GM12892 (cell line): ENCODE data around the gene OPA1.

Source experiments
- POLR2A ChIP-seq: IDR thresholded peaks from 2 replicates; pipeline ENCODE4 v1.6.1; 2011; ENCODE audit warnings: low read depth, low read length, control low read depth
- POLR2AphosphoS5 ChIP-seq: IDR thresholded peaks from 2 replicates; pipeline ENCODE4 v1.6.1; 2011; ENCODE audit warnings: low read depth, low read length, control low read depth
- TAF1 ChIP-seq: IDR thresholded peaks from 2 replicates; pipeline ENCODE4 v1.6.1; 2011; ENCODE audit warnings: low read depth, mild to moderate bottlenecking, control low read depth, low read length, borderline replicate concordance

DNA sequence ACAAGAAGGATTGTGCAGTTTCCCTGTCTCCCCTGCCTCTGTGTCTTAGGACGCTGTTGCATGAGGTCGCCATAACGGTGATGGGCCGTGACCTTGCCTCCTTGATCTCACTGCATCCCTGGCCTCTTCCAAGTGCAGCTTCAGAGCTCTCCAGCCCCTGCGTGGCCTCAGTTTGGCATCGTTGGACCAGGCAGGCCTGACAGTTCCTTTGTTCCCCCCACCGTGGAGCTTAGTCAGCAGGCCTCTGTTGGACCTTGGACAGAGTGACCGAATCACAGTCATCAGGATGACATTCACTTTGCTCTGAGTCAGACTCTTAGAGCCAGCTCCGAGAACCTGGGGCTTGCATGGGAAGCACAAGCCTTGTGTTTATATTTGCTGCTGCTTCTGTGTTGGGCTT lies 139.4 kb downstream of the OPA1 start:
- no peak for TF ChIP-seq POLR2AphosphoS5
- TF ChIP-seq TAF1 = no peak
- no peak for TF ChIP-seq POLR2A
